Right lobe of liver (tissue), 6 donors: ENCODE results near the gene NCAPG. TPM values are rescaled to one million over a fixed set of nuclear protein-coding genes. Genes with fewer than 3 reads are reported as not detected.

Experiments
- ATAC-seq, 4 donors: fragments of 200-7000 bp; cut with Tn5 transposase; one replicate each; pipeline ENCODE4 v1.9.1; 2020; ENCODE audit warnings: mild to moderate bottlenecking in 4 of 4, moderate library complexity in 4 of 4
- DNase-seq, 3 donors: peaks; one replicate each; pipeline ENCODE4 v3.0.0-alpha.2; 2020
- H3K27ac ChIP-seq, 3 donors: fragments of 200-600 bp; one replicate each; pipeline ENCODE4 v1.8.0; 2022
- H3K27me3 ChIP-seq, 2 donors: fragments of 200-600 bp; one replicate each; pipeline ENCODE4 v1.8.0; 2022
- H3K36me3 ChIP-seq, 4 donors: fragments of 200-600 bp; sonication (generic) in 1 of 4; one replicate each; pipeline versions ENCODE4 v1.5.1 to v1.8.0; 2017 to 2022; ENCODE audit warnings: control low read depth in 1 of 4
- H3K4me1 ChIP-seq, 4 donors: fragments of 200-600 bp; sonication (generic) in 1 of 4; one replicate each; pipeline versions ENCODE4 v1.5.1 to v1.8.0; 2017 to 2022; ENCODE audit warnings: control low read depth in 1 of 4
- H3K4me3 ChIP-seq, 3 donors: fragments of 200-600 bp; one replicate each; pipeline ENCODE4 v1.8.0; 2022
- H3K9me3 ChIP-seq, 4 donors: fragments of 200-600 bp; sonication (generic) in 1 of 4; one replicate each; pipeline versions ENCODE4 v1.5.1 to v1.8.0; 2017 to 2022; ENCODE audit warnings: control low read depth in 1 of 4
- POLR2A ChIP-seq: fragments of 450-650 bp; IDR thresholded peaks from one replicate; pipeline ENCODE4 v1.6.1; 2017; ENCODE audit warnings: antibody characterized with exemption, mild to moderate bottlenecking
- WGBS: methylation state at CpG from one replicate; pipeline ENCODE4 v1.1.6; 2018; ENCODE audit warnings: low coverage, low lambda C conversion rate; ENCODE audit not compliant: insufficient coverage; ENCODE audit errors: missing lambda C conversion rate; 5-methylcytosine and 5-hydroxymethylcytosine counted together
- intact Hi-C, 2 donors: fragments of 100-400 bp; cut with DNase I; formaldehyde crosslinking; loops; one replicate each; pipeline versions ENCODE4 v1.11.2 to v1.14.1; 2022
- total RNA-seq, 6 experiments: library from RNA; depleted of rRNA in 2 of 6; stranded (reverse); fragments of >200 nt in 2 of 6; fragmentation: NEBNext Ultra II Directional in 3 of 6; extraction: Animal tissue kit (Norgen Biotek cat#: 25700) in 3 of 6; gene quantifications; one replicate each; pipeline versions ENCODE4 v1.1.0 to v1.2.4, GENCODE V29; 2016 to 2023
- TF ChIP-seq, protein P1 (sequence below), 4 donors: fragments of 200-600 bp in 3 of 4; fragments of 450-650 bp in 1 of 4; IDR thresholded peaks; one replicate each; pipeline versions ENCODE4 v1.5.1 to v1.8.0; 2016 to 2022; ENCODE audit warnings: antibody characterized with exemption in 4 of 4, mild to moderate bottlenecking in 2 of 4
- donor health status: DM: no; HTN: yes; CAD: no.
- donor health status: DM: no; HTN: no; CAD: no.
- donor health status: DM: no; HTN: no; CAD: no.
- donor health status: DM: no; HTN: yes; CAD: no.
- donor health status: DM: no; HTN: yes; CAD: no.

The NCAPG gene
- total RNA-seq, 6 experiments from 2014 or later: 0.44 to 2.5 (median 1.3) TPM; not detected in 1

DNA sequence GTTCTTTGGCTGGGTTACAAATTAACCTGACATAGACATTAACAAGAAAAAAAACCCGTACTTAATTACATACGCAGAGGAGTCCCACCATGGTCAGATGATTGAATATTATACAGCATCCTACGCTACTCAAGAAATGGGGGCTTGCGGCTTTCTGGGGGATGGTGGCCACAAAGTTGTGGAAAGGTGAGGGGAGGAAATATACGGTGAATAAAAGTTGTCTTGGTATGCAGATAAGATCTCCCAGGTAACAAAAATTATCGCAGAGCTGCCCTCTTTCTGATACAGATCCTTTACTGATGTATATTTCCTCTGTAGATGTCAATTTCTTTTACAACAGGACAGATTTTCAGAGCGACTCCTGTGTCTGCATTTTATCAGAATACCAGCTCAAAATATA, 1.1 kb upstream of the NCAPG start:
- Histone ChIP-seq H3K9me3 (no peaks in the 10 kb centered on the region), H3K4me1 (peaks cover 0 to 26% (median 14%) of the 10 kb centered on the region in 4 donors), H3K27ac (peak overlapping the region; percentile 78 to 93 (median 90)), H3K36me3 (no peaks in the 10 kb centered on the region), H3K4me3 (peak overlapping the region; percentile 73 to 86 (median 82)), H3K27me3 (no peaks in the 10 kb centered on the region)
- 2% methylated on average over 7 of the region's 7 CpGs for WGBS
- no peak for TF ChIP-seq POLR2A
- TF ChIP-seq, protein P1, sequence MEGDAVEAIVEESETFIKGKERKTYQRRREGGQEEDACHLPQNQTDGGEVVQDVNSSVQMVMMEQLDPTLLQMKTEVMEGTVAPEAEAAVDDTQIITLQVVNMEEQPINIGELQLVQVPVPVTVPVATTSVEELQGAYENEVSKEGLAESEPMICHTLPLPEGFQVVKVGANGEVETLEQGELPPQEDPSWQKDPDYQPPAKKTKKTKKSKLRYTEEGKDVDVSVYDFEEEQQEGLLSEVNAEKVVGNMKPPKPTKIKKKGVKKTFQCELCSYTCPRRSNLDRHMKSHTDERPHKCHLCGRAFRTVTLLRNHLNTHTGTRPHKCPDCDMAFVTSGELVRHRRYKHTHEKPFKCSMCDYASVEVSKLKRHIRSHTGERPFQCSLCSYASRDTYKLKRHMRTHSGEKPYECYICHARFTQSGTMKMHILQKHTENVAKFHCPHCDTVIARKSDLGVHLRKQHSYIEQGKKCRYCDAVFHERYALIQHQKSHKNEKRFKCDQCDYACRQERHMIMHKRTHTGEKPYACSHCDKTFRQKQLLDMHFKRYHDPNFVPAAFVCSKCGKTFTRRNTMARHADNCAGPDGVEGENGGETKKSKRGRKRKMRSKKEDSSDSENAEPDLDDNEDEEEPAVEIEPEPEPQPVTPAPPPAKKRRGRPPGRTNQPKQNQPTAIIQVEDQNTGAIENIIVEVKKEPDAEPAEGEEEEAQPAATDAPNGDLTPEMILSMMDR (IDR thresholded peaks at IDR 0.05): no peak
- DNase-seq (no peak), ATAC-seq (no peak)
- intact Hi-C loops: loop anchor here in 1 of 2 donors (10.0 kb wide), 1 partner anchor 775 kb away; no protein-coding TSS in a partner anchor

DNA sequence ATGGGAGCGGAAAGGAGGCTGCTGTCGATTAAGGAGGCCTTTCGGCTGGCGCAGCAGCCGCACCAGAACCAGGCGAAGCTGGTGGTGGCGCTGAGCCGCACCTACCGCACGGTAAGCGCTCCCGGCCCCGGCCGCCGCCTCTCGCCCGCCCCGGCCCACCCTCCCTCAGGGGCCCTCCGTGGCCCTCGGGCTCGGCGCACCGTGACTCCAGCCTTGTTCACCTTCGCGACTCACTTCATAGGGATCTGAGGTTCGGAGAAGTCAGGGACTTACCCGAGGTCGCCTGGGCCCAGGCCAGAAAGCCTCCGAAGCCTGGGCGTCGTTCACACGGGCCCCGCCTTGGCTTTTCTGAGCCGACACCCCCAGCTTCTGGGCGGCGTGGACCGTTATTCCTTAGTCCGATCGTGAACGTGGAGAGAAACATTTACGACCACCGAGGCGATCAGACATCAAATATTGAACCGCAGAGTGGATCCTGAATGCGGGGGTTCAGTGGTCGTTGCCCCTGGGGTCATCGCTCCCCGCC, 362 bp downstream of the NCAPG start:
- H3K4me1 ChIP-seq: peaks cover 0 to 26% (median 14%) of the 10 kb centered on the region in 4 donors
- WGBS: under 1% methylated on average over 30 of the region's 48 CpGs
- no peaks in the 10 kb centered on the region for H3K36me3 ChIP-seq
- no peaks in the 10 kb centered on the region for H3K9me3 ChIP-seq
- no peaks in the 10 kb centered on the region for H3K27me3 ChIP-seq
- DNase-seq (peak in 1 of 3 donors; percentile 62), ATAC-seq (peak in 2 of 4 donors; percentile 6 to 8)
- intact Hi-C loops: loop anchor here in 1 of 2 donors (10.0 kb wide), 1 partner anchor 774 kb away; no protein-coding TSS in a partner anchor
- TF ChIP-seq, protein P1 (IDR thresholded peaks at IDR 0.05): no peak
- TF ChIP-seq POLR2A: no peak
- peak overlapping the region; percentile 62 to 86 (median 82) for H3K4me3 ChIP-seq
- no peak overlapping the region for H3K27ac ChIP-seq

DNA sequence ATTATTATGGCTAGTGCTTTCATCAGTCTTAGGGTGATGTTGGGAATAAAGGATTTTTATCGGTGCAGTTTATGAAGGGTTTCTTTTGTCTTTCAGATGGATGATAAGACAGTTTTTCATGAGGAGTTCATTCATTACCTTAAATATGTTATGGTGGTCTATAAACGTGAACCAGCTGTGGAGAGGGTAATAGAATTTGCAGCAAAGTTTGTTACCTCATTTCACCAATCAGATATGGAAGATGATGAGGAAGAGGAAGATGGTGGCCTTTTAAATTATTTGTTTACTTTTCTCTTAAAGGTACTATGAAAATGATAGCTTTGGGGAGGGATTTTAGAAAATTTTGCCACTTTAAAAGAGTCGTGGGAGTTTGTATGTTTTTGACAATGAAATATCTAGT, 1.3 kb downstream of the NCAPG start:
- Histone ChIP-seq H3K27ac (no peak overlapping the region), H3K4me3 (no peak overlapping the region), H3K4me1 (peaks cover 0 to 25% (median 13%) of the 10 kb centered on the region in 4 donors), H3K9me3 (no peaks in the 10 kb centered on the region), H3K36me3 (no peaks in the 10 kb centered on the region), H3K27me3 (no peaks in the 10 kb centered on the region)
- TF ChIP-seq, protein P1 (IDR thresholded peaks at IDR 0.05): no peak
- TF ChIP-seq POLR2A: no peak
- intact Hi-C loops: loop anchor here in 1 of 2 donors (10.0 kb wide), 1 partner anchor 773 kb away; no protein-coding TSS in a partner anchor
- DNase-seq (no peak), ATAC-seq (no peak)
- WGBS: 21% methylated on average over 3 of the region's 3 CpGs

DNA sequence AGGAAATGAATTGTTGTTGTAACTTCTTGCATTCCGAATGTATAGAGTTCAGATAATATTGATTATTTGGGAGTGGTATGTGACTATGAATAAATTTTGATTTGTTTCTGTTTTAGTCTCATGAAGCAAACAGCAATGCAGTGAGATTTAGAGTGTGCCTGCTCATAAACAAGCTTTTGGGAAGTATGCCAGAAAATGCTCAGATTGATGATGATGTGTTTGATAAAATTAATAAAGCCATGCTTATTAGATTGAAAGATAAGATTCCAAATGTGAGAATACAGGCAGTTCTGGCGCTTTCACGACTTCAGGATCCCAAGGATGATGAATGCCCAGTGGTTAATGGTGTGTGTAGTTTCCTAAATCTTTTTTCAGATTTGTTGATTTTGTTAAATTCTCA, 2.0 kb downstream of the NCAPG start:
- 76% methylated on average over 3 of the region's 3 CpGs for WGBS

More for the DNA sequence above, 2.0 kb downstream of the NCAPG start:
- Histone ChIP-seq H3K36me3 (no peaks in the 10 kb centered on the region), H3K9me3 (no peaks in the 10 kb centered on the region), H3K4me1 (peaks cover 0 to 18% (median 10%) of the 10 kb centered on the region in 4 donors), H3K27ac (no peak overlapping the region), H3K27me3 (no peaks in the 10 kb centered on the region), H3K4me3 (no peak overlapping the region)
- no peak for TF ChIP-seq POLR2A
- TF ChIP-seq, protein P1 (IDR thresholded peaks at IDR 0.05): no peak
- intact Hi-C loops: loop anchor here in 1 of 2 donors (10.0 kb wide), 1 partner anchor 772 kb away; no protein-coding TSS in a partner anchor
- DNase-seq (no peak), ATAC-seq (no peak)
